IMR-90 (cell line): ENCODE data around the gene NFE2. TPM values are rescaled to one million over a fixed set of nuclear protein-coding genes. Genes with fewer than 3 reads are reported as not detected.

ENCODE experiments used
- ATAC-seq: fragments of 200-7000 bp; cut with Tn5 transposase; 2 replicates; pipeline ENCODE4 v1.9.1; 2020; ENCODE audit warnings: low read depth, mild to moderate bottlenecking, moderate library complexity
- BruUV-seq: library from RNA; stranded (reverse); fragments of 400-500 nt; replicated peaks from 2 replicates; lab custom pipeline; 2021; lab: Mats Ljungman, UMichigan
- CTCF ChIA-PET: fragments of 300-600 bp; formaldehyde crosslinking; extraction: SDS; loops from one replicate; lab custom pipeline; 2021; ENCODE audit warnings: antibody characterized with exemption; lab: Yijun Ruan, JAX
- POLR2A ChIA-PET: fragments of 300-600 bp; sonication (Branson Sonifier 250); formaldehyde crosslinking; loops from one replicate; lab custom pipeline; 2022; ENCODE audit warnings: antibody characterized with exemption; ENCODE audit not compliant: unreplicated experiment; lab: Charles Lee
- DNase-seq: peaks from one replicate; pipeline ENCODE4 v3.0.0; 2013
- H2AFZ ChIP-seq: replicated peaks from 2 replicates; pipeline ENCODE3; 2013; ENCODE audit warnings: low read length, mild to moderate bottlenecking; ENCODE audit not compliant: poor library complexity
- H2AK5ac ChIP-seq: 2 replicates; pipeline ENCODE4 v1.6.1; 2013; ENCODE audit warnings: low read depth, low read length, inconsistent platforms
- H2AK9ac ChIP-seq: replicated peaks from 2 replicates; pipeline ENCODE3; 2013; ENCODE audit warnings: mild to moderate bottlenecking, low read depth, low read length, moderate library complexity; ENCODE audit not compliant: poor library complexity
- H2BK120ac ChIP-seq: 2 replicates; pipeline ENCODE4 v1.6.1; 2013; ENCODE audit warnings: low read depth, low read length, inconsistent platforms
- H2BK15ac ChIP-seq: 3 replicates; pipeline ENCODE4 v1.6.1; 2013; ENCODE audit warnings: low read depth, low read length, inconsistent platforms
- H2BK20ac ChIP-seq: 2 replicates; pipeline ENCODE4 v1.6.1; 2013; ENCODE audit warnings: low read depth, mild to moderate bottlenecking, inconsistent platforms, low read length, moderate library complexity
- H2BK5ac ChIP-seq: 2 replicates; pipeline ENCODE4 v1.6.1; 2013; ENCODE audit warnings: mild to moderate bottlenecking, low read depth, low read length, inconsistent platforms; ENCODE audit not compliant: poor library complexity, severe bottlenecking
- H3K14ac ChIP-seq: replicated peaks from 2 replicates; pipeline ENCODE4 v1.6.1; 2013; ENCODE audit warnings: low read depth, low read length, inconsistent platforms
- H3K18ac ChIP-seq: 2 replicates; pipeline ENCODE4 v1.6.1; 2013; ENCODE audit warnings: low read depth, low read length, control low read depth
- H3K23ac ChIP-seq: 2 replicates; pipeline ENCODE4 v1.6.1; 2013; ENCODE audit warnings: low read depth, low read length, inconsistent platforms
- H3K27ac ChIP-seq: 2 replicates; pipeline ENCODE4 v1.5.1; 2013; ENCODE audit warnings: mild to moderate bottlenecking, control low read depth, low read length; ENCODE audit not compliant: insufficient read depth
- H3K27me3 ChIP-seq: 2 replicates; pipeline ENCODE4 v1.6.1; 2013; ENCODE audit warnings: low read length; ENCODE audit not compliant: control insufficient read depth, insufficient read depth
- H3K36me3 ChIP-seq: 2 replicates; pipeline ENCODE4 v1.6.1; 2013; ENCODE audit warnings: low read length, mixed read lengths; ENCODE audit not compliant: control insufficient read depth, insufficient read depth
- H3K4ac ChIP-seq: 2 replicates; pipeline ENCODE4 v1.6.1; 2013; ENCODE audit warnings: low read depth, low read length, inconsistent platforms
- H3K4me1 ChIP-seq: 2 replicates; pipeline ENCODE4 v1.6.1; 2013; ENCODE audit warnings: low read length, mixed read lengths; ENCODE audit not compliant: control insufficient read depth, insufficient read depth
- H3K4me2 ChIP-seq: 2 replicates; pipeline ENCODE4 v1.6.1; 2013; ENCODE audit warnings: low read depth, mild to moderate bottlenecking, control low read depth, low read length, moderate library complexity
- H3K4me3 ChIP-seq: 2 replicates; pipeline ENCODE4 v1.5.1; 2013; ENCODE audit warnings: low read depth, mild to moderate bottlenecking, control low read depth, low read length, moderate library complexity; ENCODE audit not compliant: insufficient read depth
- H3K56ac ChIP-seq: 2 replicates; pipeline ENCODE4 v1.6.1; 2013; ENCODE audit warnings: low read length, inconsistent platforms; ENCODE audit not compliant: insufficient read depth; ENCODE audit errors: extremely low read depth
- H3K79me1 ChIP-seq, 2 experiments: 2 replicates each; pipeline ENCODE4 v1.6.1; 2013; ENCODE audit warnings: low read length in 2 of 2, inconsistent platforms in 1 of 2, low read depth in 1 of 2
- H3K9ac ChIP-seq: 2 replicates; pipeline ENCODE4 v1.6.1; 2013; ENCODE audit warnings: low read depth, low read length, control low read depth
- H3K9me1 ChIP-seq: 2 replicates; pipeline ENCODE4 v1.6.1; 2013; ENCODE audit warnings: low read length, inconsistent platforms; ENCODE audit not compliant: insufficient read depth
- H3K9me3 ChIP-seq: 2 replicates; pipeline ENCODE4 v1.6.1; 2013; ENCODE audit warnings: low read length; ENCODE audit not compliant: control insufficient read depth, insufficient read depth
- H4K20me1 ChIP-seq: 2 replicates; pipeline ENCODE4 v1.6.1; 2013; ENCODE audit warnings: low read length, inconsistent platforms; ENCODE audit not compliant: insufficient read depth
- H4K5ac ChIP-seq: 2 replicates; pipeline ENCODE4 v1.6.1; 2013; ENCODE audit warnings: mild to moderate bottlenecking, low read depth, low read length, control low read depth
- H4K8ac ChIP-seq, 2 experiments: 2 replicates each; pipeline ENCODE4 v1.6.1; 2013; ENCODE audit warnings: low read depth in 2 of 2, low read length in 2 of 2, control low read depth in 1 of 2, inconsistent platforms in 1 of 2
- H4K91ac ChIP-seq: 2 replicates; pipeline ENCODE4 v1.6.1; 2013; ENCODE audit warnings: low read depth, low read length, inconsistent platforms; ENCODE audit not compliant: insufficient read depth
- BHLHE40 ChIP-seq: fragments of 150-350 bp; IDR thresholded peaks from 2 replicates; pipeline ENCODE4 v1.6.1; 2016; ENCODE audit warnings: mild to moderate bottlenecking, low read depth, low read length
- CEBPB ChIP-seq: IDR thresholded peaks from 2 replicates; pipeline ENCODE4 v1.6.1; 2012; ENCODE audit warnings: low read depth, low read length, improper control_type of control experiment
- CHD1 ChIP-seq: IDR thresholded peaks from 2 replicates; pipeline ENCODE4 v1.6.1; 2012; ENCODE audit warnings: low read depth, low read length, improper control_type of control experiment
- FOS ChIP-seq: fragments of 150-350 bp; IDR thresholded peaks from 2 replicates; pipeline ENCODE4 v1.6.1; 2016; ENCODE audit warnings: low read depth, low read length
- MAZ ChIP-seq: IDR thresholded peaks from 2 replicates; pipeline ENCODE4 v1.6.1; 2012; ENCODE audit warnings: low read depth, mild to moderate bottlenecking, low read length, improper control_type of control experiment, moderate library complexity, borderline replicate concordance
- NFE2L2 ChIP-seq: fragments of 150-350 bp; IDR thresholded peaks from 2 replicates; pipeline ENCODE4 v1.6.1; 2016; ENCODE audit warnings: low read depth, mild to moderate bottlenecking, low read length
- RAD21 ChIP-seq: IDR thresholded peaks from 2 replicates; pipeline ENCODE4 v1.6.1; 2012; ENCODE audit warnings: low read length, improper control_type of control experiment
- WGBS, 2 experiments: methylation state at CpG; one replicate each; pipeline versions ENCODE4 v1.1.5 to v1.1.7; 2013; ENCODE audit warnings: missing lambda C conversion rate in 2 of 2; ENCODE audit not compliant: insufficient read length in 1 of 2; ENCODE audit errors: extremely low coverage in 2 of 2; 5-methylcytosine and 5-hydroxymethylcytosine counted together
- dilution Hi-C: fragments of 300-500 bp; cut with HindIII; formaldehyde crosslinking; loops from one replicate; pipeline ENCODE4 v1.14.3; 2018; ENCODE audit warnings: low sequenced_read_pairs; ENCODE audit not compliant: unreplicated experiment
- in situ Hi-C: fragments of 300-500 bp; cut with MboI; formaldehyde crosslinking; loops from 3 replicates; pipeline ENCODE4 v1.14.3; 2019; ENCODE audit warnings: low sequenced_read_pairs, inconsistent platforms, mixed read lengths
- intact Hi-C: fragments of 100-400 bp; cut with micrococcal nuclease; formaldehyde crosslinking; loops from 2 replicates; pipeline ENCODE4 v1.10.0; 2022
- polyA plus RNA-seq, 3 experiments: library from polyadenylated mRNA; depleted of rRNA; stranded (reverse); fragments of >200 nt; gene quantifications; 2 replicates each; pipeline ENCODE4 v1.2.3, GENCODE V29; 2012; ENCODE audit warnings: low replicate concordance in 1 of 3
- total RNA-seq: library from RNA; depleted of rRNA; stranded (reverse); fragments of >200 nt; gene quantifications from 2 replicates; pipeline ENCODE4 v1.2.3, GENCODE V29; 2012
- TF ChIP-seq, protein P1 (sequence below): conservative IDR thresholded peaks from 2 replicates; pipeline ENCODE4 v1.5.1; 2012; ENCODE audit warnings: mild to moderate bottlenecking, low read depth, low read length, improper control_type of control experiment
- TF ChIP-seq, protein P2 (sequence below): fragments of 150-350 bp; IDR thresholded peaks from 2 replicates; pipeline ENCODE4 v1.6.1; 2017; ENCODE audit warnings: mild to moderate bottlenecking, antibody characterized with exemption, low read length, low read depth

Gene NFE2
- total and polyA plus RNA-seq, 2 of the 4 experiments (the other 2 are of a cell fraction): 0.18 to 0.32 TPM

DNA sequence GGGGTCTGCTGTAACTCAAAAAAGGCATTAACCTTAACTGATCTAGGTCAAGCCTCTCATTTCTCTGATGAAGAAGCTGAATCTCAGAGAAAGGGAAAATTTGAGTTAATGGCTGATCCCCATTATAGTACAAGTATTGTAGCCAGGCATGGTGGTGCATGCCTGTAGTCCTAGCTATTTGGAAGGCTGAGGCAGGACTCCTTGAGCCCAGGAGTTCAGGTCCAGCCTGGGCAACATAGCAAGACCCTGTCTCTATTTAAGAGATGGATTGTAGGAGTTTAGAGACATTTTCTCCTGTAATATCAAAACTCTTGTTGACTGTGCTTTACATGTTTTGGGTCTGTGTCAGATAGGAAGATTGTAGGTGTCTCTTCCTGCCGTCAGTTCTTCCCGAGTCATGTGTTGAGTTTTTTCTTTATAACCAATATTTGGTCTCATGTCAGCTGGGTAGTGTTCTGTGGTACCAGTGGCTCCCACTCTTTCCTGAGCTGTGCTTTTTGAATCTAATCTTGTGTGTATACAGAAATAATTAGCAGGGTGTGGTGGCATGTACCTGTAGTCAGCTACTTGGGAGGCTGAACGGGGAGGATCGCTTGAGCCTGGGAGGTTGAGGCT lies 32.7 kb upstream of the NFE2 start (continued):
- TF ChIP-seq, protein P1, sequence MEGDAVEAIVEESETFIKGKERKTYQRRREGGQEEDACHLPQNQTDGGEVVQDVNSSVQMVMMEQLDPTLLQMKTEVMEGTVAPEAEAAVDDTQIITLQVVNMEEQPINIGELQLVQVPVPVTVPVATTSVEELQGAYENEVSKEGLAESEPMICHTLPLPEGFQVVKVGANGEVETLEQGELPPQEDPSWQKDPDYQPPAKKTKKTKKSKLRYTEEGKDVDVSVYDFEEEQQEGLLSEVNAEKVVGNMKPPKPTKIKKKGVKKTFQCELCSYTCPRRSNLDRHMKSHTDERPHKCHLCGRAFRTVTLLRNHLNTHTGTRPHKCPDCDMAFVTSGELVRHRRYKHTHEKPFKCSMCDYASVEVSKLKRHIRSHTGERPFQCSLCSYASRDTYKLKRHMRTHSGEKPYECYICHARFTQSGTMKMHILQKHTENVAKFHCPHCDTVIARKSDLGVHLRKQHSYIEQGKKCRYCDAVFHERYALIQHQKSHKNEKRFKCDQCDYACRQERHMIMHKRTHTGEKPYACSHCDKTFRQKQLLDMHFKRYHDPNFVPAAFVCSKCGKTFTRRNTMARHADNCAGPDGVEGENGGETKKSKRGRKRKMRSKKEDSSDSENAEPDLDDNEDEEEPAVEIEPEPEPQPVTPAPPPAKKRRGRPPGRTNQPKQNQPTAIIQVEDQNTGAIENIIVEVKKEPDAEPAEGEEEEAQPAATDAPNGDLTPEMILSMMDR: no peak
- no peak for TF ChIP-seq MAZ

DNA sequence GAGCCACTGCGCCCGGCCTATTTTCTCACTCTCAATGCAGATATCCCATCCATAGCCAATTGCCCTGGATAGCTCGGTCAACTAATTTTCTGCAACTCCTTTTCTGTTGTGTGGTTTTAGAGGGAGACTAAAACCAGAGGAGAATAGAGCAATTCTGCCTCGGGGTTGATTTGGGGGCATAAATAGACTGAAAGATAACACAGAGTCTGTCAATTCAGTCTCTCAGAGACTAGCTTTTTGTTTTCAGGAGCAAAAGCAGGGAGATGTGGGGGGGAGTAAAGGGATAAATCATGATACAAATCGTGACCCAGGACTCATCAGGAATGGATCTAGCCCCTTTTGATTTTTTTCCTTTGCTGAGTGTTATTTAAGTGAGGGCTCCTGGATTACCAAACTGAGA lies 30.6 kb upstream of the NFE2 start:
- Histone ChIP-seq H3K14ac (no peak overlapping the region), H3K4me3 (no peak overlapping the region), H3K4me2 (no peak overlapping the region), H2AK5ac (no peak overlapping the region), H3K79me1 (peaks cover 11 to 68% of the 10 kb centered on the region in 2 experiments; a peak in 3 of 4 replicates), H4K5ac (no peak overlapping the region), H4K91ac (no peak overlapping the region), H3K27me3 (no peaks in the 10 kb centered on the region), H4K8ac (no peak overlapping the region), H3K27ac (no peak overlapping the region), H2BK120ac (no peak overlapping the region), H3K9me3 (no peaks in the 10 kb centered on the region), H2AFZ (no peak overlapping the region), H3K9me1 (peaks cover 7% of the 10 kb centered on the region), H3K36me3 (0 out of 2 replicates have a peak, but pooled peaks cover 4% of the 10 kb centered on the region), H3K23ac (no peak overlapping the region), H2BK15ac (no peak overlapping the region), H3K56ac (no peak overlapping the region), H3K4me1 (peaks cover 7% of the 10 kb centered on the region), H2BK20ac (no peak overlapping the region), H2AK9ac (no peak overlapping the region), H3K9ac (no peak overlapping the region), H2BK5ac (no peak overlapping the region), H3K4ac (no peak overlapping the region), H3K18ac (no peak overlapping the region), H4K20me1 (peaks cover 21% of the 10 kb centered on the region; the same call in 1 of the 2 replicates)
- DNase-seq (no peak), ATAC-seq (no peak)
- WGBS, 2 experiments: no CpG with 5 or more reads among the region's 5 CpGs
- dilution Hi-C loops (no loop called here), intact Hi-C loops (no loop called here), in situ Hi-C loops (no loop called here)
- no TSS peak for BruUV-seq
- POLR2A ChIA-PET: interaction anchor here (0.5 kb wide), 1 partner anchor 19 kb away, joined by 3 read pairs; no protein-coding TSS in a partner anchor
- CTCF ChIA-PET: no interaction called here
- TF ChIP-seq FOS: no peak
- TF ChIP-seq, protein P2, sequence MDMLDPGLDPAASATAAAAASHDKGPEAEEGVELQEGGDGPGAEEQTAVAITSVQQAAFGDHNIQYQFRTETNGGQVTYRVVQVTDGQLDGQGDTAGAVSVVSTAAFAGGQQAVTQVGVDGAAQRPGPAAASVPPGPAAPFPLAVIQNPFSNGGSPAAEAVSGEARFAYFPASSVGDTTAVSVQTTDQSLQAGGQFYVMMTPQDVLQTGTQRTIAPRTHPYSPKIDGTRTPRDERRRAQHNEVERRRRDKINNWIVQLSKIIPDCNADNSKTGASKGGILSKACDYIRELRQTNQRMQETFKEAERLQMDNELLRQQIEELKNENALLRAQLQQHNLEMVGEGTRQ: no peak
- TF ChIP-seq, protein P1: no peak
- no peak for TF ChIP-seq RAD21
- no peak for TF ChIP-seq BHLHE40
- TF ChIP-seq CEBPB: no peak
- TF ChIP-seq MAZ: no peak
- no peak for TF ChIP-seq CHD1
- no peak for TF ChIP-seq NFE2L2
